ENCODE results near the gene HCN1.
"Not testable (repeated sequence)": the region's sequence is repeated elsewhere in the genome, so short reads cannot be mapped to it uniquely, and the experiment has no call there.

The HCN1 gene

GRCh38 chr5:45609661-45610060 lies 86.5 kb downstream of the HCN1 start:
- peak in 1 of 2 experiments; percentile 9 for DNase-seq

GRCh38 chr5:45604092-45604491 lies 92.1 kb downstream of the HCN1 start:
- no peak for DNase-seq

GRCh38 chr5:45601424-45601823 lies 94.8 kb downstream of the HCN1 start:
- DNase-seq = no peak

DNA sequence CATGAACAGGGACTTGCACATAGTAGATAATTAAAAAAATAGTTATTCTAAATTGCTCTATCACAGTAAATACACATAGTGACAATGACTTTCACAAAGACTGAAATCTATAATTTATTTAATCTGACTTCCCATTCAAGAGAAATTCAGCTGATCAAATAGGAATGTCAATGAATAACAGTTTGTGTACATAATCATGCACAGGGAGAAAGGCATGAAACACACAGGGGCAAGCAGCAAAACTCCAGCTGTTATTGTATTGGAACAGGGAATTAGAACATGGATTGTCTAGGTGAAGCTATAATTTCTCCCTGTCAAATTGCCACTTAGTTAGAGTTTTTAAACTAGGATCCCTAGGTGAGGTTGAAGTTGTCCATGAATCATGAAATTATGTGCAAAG lies 99.9 kb downstream of the HCN1 start:
- DNase-seq = no peak

DNA sequence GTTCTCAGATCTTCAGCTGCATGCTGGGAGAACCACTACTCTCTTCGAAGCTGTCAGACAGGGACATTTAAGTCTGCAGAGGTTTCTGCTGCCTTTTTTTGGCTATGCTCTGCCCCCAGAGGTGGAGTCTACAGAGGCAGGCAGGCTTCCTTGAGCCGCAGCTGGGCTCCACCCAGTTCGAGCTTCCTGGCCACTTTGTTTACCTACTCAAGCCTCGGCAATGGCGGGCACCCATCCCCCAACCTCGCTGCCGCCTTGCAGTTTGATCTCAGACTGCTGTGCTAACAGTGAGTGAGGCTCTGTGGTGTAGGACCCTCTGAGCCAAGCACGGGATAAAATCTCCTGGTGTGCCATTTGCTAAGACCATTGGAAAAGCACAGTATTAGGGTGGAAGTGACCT lies 110.2 kb downstream of the HCN1 start:
- DNase-seq = not testable (repeated sequence)

- no peak for DNase-seq
Observed at GRCh38 chr5:45578270-45578669, 117.9 kb downstream of the HCN1 start.

GRCh38 chr5:45568813-45569212 lies 127.4 kb downstream of the HCN1 start:
- DNase-seq = no peak

DNA sequence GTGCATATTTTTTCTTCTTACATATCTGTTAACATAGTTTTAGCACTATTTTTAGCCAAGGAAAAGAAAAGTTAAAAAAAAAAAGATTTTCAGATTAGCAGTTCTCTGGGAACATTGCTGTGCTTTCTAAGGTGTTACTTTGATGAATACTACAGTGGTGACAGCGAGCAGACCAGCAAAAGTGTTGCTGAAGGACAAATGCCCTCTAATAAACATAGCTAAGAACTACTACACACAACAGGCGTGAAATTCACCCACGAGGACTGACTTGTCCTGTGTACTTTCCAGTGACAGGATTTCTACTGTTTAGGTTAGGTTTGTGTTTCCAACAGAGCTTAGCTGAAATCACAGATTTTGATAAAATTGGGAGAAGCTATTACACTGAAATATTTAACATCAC lies 153.8 kb downstream of the HCN1 start:
- DNase-seq = no peak

DNA sequence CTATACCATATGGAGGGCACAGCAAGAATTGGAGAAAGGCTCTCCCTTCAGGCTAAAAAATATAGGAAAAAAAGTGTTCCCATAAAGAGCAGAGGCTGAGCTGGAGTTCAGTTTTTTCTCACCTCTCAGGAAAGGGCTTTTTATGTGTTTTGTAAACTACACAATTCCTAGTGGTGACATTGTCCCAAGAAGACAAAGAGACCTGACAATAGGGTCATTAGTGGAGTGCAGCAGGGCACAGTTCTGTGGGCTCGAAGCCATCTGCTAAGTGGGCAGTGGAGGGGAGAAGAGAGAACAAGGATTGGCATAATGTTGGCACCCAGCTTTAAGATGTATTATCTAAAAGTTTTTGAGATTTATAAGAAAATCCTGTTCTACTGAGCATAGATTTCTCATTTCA lies 162.5 kb downstream of the HCN1 start:
- no peak for DNase-seq

GRCh38 chr5:45532826-45533624 lies 163.2 kb downstream of the HCN1 start:
- no peak for DNase-seq

GRCh38 chr5:45521067-45521466 lies 175.1 kb downstream of the HCN1 start:
- peak in 1 of 2 experiments; percentile 14 for DNase-seq

DNA sequence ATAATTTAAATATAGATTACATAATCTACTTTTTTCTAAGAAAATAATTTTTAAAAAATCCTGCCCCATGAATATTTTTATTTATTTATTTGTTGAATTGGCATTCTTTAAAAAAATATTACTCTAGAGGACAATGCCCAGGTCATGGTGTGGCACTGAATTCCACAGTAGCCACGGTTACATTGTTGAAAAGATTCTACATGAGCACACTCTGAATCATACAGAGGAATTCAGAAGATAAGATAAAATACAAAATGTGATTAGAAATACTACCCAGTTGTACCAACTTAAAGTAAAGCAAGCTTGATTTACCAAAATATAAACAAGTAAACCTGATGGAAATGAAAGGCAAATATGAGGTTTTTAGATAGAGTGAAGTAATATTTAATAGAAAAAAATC lies 183.7 kb downstream of the HCN1 start:
- DNase-seq = no peak

GRCh38 chr5:45509371-45509770 lies 186.8 kb downstream of the HCN1 start:
- DNase-seq = no peak

GRCh38 chr5:45508135-45508534 lies 188.0 kb downstream of the HCN1 start:
- DNase-seq = no peak

- DNase-seq = no peak
Observed at GRCh38 chr5:45507178-45507577, 189.0 kb downstream of the HCN1 start.

GRCh38 chr5:45499006-45499405 lies 197.2 kb downstream of the HCN1 start:
- DNase-seq = not testable (repeated sequence)

GRCh38 chr5:45491368-45491767 lies 204.8 kb downstream of the HCN1 start:
- no peak for DNase-seq

DNA sequence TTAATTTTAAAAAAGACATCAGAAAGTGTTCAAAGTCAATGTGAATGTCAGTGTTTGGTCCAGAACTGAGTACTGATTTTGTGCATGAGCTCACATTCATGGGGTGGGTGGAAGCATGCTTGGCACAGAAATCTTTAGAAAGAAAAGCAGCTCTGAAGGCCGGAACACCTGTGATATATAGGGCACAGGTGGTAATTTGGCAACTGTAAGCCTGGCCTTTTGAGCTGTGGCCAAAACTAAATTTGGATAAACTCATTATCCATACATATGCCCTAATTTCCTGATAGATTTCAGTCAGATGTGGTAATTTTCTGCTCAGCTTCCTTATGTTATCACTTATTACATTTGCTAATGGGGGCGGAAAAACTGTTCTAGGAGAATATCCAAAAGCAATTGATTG lies 211.4 kb downstream of the HCN1 start:
- no peak for DNase-seq

- DNase-seq = no peak
Observed at GRCh38 chr5:45454114-45454513, 242.1 kb downstream of the HCN1 start.

DNA sequence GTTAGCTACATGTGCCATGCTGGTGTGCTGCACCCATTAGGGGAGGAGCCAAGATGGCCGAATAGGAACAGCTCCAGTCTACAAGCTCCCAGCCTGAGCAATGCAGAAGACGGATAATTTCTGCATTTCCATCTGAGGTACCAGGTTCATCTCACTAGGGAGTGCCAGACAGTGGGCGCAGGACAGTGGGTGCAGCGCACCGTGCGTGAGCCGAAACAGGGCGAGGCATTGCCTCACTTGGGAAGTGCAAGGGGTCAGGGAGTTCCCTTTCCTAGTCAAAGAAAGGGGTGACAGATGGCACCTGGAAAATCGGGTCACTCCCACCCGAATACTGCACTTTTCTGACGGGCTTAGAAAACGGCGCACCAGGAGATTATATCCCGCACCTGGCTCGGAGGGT lies 251.3 kb downstream of the HCN1 start:
- not testable (repeated sequence) for DNase-seq

- no peak for DNase-seq
Observed at GRCh38 chr5:45440466-45440865, 255.7 kb downstream of the HCN1 start.

DNA sequence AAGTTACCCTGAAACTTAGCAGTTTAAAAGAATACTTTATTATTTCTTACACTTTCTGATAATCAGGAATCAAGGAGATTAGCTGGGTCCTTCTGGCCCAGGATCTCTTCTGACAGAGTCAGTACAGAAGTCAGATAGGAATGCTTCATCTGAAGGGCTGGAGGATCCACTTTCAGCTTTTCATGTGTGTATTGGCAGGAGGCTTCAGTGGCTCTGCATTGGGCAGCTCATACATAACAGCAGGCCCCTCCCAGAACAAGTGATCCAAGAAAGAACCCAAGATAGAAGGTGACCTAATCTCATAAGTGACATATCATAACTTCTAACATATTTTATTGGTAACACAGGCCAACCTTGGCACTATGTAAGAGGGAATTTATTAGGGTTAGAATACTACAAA lies 258.4 kb downstream of the HCN1 start:
- DNase-seq = no peak

DNA sequence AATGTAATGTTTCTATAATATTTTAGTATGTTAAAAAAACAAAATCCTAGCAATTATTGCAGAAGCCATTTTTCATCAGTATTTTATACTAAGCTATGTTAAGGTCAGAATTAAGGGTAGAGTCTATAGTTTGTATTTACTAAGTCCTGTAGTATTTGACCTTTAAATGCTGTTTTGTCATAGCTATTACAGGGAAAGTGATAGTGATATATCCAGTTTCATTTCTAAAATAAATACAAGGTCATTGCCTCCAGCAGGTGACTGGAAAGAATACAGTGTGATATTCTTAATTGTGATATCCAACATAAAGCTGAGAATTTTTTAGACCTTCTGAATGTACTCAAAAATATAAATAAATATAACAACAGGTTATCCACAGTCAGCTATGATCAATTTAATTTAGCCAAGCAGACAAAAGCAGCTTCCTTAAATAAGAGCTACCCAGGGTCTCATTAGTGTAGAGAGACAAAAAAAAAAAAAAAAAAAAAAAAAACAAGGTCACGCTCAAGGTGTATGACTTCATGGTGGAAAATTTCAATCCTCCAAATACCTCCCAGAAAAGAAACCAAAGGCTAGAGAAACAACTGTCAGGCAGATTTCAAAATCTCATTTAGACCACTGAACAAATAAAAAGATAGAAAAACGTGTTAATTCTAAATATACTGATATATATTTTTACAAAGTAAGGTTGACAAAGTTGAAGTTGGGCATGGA lies 278.7 kb downstream of the HCN1 start:
- DNase-seq = no peak
